Measurements from ENCODE around the gene PCBP4.

PCBP4 gene

DNA sequence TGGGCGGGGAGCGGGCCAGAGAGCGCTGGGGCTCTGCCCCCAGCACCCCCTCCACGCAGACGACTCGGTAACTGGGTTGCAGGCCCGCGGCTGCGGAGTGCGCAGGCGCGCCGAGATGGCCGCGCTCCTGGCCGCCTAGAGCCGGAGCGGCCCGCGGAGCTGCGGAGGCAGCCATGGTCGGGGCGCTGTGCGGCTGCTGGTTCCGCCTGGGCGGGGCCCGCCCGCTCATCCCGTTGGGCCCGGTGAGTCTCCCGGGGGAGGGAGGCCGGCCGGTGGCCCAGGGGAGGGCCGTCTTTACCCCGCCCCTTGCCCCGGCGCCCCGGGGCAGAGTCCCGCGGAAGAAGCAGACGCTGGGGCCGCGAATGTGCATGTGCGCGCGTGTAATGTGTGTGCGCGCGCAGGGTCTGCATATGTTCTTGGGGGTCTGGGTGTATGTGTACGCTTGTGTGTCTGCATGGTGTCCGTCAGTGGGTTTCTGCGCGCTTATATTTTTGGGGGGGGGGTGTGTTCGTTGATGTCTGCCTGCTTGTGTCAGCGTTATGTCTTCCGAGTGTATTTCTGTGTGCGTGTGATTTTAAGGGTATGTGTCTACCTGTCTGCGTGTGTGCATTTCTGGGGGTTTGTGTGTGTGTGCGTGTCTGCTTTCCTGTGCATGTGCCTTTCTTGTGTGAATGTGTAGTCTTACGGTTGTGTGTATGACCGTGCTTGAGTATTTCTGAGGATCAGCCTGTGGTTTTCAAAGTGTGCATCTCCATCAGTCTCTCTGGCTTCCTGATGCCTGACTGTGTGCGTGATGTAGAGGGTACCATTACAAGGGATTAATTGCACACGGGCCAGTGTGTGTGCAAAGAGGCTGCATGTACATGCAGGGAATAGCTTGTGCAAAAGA is 8.0 kb upstream of the PCBP4 start, which contains the start of gene ABHD14A:
Gene ABHD14A (plus strand): TSS at position 102 of the 889 bp plus-strand sequence. CDS start 72 bp downstream, at position 174.
- FAIRE-seq (peak; percentile 86), DNase-seq (ENCODE audit: insufficient read length, low spot score) (peak; percentile 84)

DNA sequence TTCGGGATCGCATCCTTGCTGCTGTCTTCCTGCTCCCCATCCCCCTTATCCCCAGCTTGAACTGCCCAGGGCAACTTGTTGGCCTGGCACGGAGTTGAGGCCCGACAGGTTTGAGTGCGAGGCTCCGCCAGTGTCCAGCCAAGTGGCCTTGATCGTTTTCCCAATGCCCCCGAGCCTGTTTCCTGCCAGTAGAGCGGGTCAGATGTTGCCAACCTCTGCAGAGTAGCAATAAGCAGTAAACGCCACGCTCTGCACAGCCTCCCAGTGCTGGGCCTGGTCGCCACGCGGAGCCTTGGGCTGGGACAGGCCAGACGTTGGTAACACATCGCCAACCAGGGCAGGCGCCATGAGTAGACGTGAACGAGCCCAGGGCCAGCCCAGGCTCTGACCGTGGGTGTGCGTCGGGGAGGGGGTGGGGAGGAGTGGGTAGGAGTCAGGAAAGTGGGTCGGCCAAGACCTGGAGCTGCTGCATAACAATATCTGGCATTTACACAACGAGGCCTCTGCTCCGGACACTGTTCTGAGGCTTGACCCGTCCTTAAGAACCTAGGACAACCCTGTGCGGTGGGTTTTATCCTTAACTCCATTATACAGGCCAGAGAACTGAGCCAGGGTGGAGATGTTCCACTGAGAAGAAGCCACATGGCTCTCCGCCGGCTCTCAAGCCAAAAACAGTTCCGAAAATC is 7.2 kb upstream of the PCBP4 start:
- peak; percentile 21 for FAIRE-seq
- no peak for DNase-seq (ENCODE audit: insufficient read length, low spot score)

DNA sequence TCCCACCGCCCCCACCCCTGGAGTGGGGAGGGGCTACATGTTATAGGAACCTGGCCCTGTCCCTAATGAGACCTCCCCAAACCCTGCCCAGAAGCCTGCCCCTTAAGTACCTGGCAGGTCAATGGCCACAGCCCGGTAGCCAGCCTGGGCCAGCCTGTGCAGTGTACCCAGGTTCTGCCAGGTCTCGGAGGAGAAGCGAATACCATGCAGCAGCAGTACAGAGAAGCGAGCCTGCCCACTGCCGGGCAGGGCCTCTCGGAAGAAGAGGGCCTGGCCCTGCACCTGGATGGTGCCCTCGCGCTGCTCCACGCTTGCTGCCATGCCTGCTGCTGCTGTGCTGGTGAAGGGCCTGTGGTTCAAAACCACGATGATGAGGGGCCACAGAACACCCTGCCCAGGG is 4.1 kb upstream of the PCBP4 start:
- DNase-seq (ENCODE audit: insufficient read length, low spot score) (no peak), FAIRE-seq (no peak)

DNA sequence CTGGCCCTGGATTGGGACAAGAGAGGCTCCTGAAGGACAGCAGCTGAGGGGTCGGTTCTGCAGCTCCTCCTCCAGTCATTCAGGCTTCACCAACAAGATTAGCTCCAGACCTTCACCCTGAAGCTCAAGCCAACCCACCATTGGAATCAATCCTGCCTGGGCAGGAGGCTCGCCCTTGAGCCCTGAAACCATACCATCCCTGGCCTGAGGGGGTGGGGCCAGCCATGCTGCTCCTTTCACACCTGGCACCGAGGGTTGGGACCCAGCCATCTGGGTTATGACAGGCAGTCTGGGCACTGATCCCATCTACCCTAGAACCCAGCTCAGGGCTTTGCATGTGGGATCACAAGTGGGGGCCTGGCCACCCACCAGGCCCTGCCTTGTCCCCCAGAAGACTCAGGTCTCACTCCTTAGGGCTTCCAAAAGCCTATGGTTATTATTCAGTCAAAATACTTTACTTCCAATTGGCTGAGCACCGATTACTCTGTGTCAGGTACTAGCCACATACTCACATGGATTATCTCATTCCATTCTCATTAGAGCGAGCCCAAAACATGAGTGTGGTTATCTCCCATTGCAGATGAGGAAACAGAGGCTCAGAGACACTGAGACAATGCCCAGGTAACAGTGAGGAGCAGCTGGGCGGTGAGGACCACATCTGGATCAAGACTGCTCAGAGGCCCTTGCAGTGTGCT is 3.5 kb upstream of the PCBP4 start:
- no peak for FAIRE-seq

DNA sequence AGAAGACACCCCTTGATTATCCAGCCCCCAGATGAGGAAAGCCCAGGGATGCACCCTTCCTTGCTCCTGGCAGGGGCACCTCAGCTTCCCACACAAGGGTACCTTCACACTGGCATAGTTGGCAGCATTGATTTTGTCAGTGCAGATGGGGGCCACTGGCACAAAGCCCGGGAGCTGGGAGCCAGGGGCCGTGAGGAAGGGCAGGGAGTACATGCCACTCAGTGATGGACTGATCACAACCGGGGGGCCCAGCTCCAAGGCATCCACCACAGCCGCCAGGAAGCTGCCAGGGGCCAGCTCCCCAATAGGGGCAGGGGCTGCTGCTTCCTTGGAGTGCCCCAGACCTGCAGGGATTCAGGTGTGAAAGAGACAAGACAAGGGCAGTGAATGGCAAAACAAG is 2.6 kb upstream of the PCBP4 start:
- FAIRE-seq = no peak
- DNase-seq (ENCODE audit: insufficient read length, low spot score) = no peak

More for the DNA sequence above, 3.5 kb upstream of the PCBP4 start:
- no peak for DNase-seq (ENCODE audit: insufficient read length, low spot score)

DNA sequence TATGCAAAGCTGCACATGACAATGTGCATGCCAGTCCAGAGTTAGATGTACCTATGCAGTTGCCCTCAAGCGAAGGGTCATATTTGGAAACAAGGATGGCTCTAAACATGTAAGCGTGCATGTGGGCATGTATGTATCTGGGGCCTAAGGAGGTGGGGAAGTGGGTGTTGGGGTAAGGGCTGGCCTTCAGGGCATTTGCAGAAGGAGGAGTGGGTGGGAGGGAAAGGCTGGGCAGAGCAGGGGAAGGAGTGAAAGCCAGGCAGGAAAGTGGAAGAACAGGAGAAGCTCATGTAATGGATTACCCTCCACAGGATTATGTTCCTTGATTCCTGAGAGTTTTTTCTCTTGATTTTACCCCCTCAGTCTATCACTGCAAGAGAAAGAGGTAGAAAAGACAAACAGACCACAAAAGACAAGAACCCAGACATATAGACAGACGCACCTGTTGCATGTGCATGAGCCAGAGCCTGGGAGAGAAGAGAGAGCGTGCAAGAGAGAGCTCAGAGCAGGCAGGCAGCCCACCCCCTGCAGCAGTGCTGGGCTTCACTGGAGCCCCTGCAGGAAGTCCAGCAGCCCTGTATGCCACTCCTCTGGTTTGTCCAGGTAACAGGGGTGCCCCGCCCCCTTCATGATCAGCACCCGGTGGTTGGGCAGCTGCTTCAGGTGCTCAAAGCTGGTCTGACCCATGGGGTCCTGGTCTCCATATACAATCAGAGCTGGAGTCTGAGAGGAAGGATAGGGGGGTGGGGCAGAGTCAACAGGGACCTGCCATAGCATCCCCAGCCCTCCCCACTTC is 1.8 kb upstream of the PCBP4 start:
- DNase-seq (ENCODE audit: insufficient read length, low spot score) = no peak
- no peak for FAIRE-seq

DNA sequence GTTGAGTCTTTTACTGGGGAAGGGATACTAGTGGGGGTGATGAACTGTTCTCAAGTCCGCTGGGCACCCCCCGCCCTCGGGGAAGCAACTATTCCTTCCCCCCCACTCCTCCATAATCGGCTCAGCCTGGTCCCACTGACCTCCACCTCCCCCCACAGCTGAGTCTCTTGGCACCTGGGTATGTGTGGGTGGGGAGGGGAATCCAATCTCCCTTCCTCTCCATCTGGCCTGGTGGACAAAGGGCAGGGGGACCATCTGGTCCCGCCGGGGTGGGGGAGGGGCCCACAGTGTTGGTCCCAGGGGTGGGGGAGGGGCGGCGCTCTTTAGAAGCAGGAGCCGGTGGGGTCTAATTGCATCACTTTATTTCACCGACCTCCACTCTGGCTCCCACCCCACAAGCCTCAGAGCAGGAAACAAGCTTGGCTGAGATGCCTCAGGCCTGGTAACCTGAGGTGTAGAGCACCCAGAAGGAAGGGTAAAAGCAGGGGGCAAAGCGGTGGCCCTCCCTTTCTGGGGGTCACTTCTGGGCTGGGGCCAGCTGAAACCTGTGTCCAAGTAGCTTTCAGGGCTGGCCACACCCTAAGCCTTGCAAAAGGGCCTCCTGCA is 1.0 kb upstream of the PCBP4 start:
- no peak for DNase-seq (ENCODE audit: insufficient read length, low spot score)
- FAIRE-seq = peak; percentile 42

DNA sequence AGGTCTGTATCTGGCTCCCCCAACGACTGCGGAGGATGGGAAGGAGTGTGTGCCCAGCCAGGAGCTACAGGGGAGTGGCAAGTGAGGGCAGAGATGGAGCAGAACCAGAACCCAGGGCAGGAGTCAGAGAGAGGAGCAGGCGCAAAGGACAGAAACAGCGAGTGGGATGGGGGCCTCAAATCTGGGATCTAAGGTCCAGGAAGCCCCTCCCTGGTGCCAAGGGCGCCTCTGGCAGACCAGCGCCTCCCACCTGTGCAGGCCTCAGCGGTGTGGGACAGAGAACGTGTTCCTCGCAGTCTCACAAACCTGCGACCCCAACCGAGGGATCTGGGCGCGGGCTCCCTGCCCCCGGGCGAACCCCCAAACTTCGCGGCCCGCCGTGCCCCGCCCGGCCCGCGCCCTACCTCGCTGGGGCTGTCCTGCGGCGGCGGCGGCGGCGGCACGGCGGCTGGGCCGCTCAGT is 301 bp downstream of the PCBP4 start:
- FAIRE-seq (no peak), DNase-seq (ENCODE audit: insufficient read length, low spot score) (no peak)

DNA sequence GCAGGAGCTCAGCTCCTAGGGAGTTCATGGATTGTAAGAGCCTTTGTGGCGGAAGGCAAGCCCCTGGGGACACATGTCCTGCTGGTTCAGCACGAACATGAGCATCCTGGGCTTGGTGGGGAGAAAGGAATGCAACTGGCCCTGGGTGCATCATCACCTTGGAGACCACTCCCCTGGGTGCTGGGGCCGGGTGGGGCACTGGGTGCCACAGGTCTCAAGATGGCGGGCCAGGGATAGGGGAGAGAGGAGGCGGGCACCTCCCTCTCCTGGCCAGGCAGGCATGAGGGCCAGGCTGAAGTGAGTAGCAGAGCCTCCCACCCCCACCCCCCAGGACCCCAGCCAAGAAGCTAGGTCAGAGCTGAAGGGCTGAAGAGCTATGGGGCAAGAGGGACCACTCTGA is 768 bp downstream of the PCBP4 start:
- FAIRE-seq (no peak), DNase-seq (ENCODE audit: insufficient read length, low spot score) (no peak)

DNA sequence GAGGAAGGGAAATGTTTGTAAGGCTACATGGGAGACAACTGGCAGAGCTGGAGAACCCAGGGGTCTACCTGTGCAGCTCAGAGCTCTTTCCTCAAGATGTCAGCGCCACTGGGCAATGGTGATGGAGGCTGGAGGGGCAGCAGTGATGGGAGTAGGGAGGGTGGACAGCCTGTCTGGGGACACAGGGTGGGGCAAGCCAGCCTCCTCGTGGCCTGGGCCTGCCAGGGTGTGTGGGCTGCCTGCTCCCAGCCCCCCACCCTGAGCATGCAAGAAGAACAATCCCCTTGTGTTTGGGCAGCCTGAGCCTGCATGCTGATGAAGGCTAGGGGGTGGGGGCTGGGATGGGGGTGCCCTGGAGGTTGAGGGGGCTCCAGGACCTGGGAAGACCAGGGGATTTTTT is 1.2 kb downstream of the PCBP4 start:
- no peak for DNase-seq (ENCODE audit: insufficient read length, low spot score)
- FAIRE-seq = no peak

DNA sequence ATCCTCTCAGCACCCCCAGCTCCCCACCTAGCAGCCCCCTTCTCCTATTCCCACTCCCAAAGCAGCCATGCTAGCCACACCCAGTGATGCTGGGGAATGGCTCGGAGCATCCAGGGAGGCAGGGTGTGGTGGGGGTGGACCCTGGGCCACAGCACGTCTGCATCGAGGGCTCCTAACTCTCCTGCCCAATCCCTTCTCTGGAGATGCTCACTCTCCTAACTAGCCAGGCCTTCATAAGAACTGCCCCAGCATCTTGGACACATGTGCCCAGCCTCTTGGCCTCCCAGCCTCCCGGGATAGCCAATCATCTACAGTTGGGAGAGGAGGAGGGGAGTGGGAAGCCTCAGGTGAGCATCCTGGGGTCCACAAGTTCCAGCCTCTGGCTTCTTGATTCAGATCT is 2.7 kb downstream of the PCBP4 start:
- DNase-seq (ENCODE audit: insufficient read length, low spot score) (no peak), FAIRE-seq (no peak)

DNA sequence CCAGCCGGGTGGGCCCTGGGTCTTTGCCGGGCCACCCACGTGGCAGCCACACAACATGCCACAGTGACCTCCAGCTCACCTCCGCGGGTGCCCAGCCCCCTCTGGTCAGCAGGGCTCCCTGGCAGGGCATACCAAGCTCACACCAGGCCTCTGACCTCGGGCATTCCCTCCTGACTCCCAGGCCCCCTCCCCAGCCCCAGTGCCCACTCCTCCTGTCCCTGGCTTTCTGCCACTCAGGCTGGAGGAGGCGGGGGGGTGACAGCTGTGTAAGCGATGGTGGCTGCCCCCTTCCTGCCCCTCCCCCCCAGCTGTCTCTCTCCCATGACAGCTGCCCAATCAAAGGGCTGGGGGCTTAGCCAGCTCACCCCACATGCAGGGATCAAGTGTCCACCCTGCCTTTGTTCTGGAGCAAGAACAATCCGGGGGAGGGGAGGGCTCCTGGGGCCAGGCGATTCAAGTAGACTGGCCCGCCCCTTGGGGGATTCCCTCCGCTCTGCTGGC is 3.3 kb downstream of the PCBP4 start:
- DNase-seq (ENCODE audit: insufficient read length, low spot score) = no peak
- FAIRE-seq = no peak

DNA sequence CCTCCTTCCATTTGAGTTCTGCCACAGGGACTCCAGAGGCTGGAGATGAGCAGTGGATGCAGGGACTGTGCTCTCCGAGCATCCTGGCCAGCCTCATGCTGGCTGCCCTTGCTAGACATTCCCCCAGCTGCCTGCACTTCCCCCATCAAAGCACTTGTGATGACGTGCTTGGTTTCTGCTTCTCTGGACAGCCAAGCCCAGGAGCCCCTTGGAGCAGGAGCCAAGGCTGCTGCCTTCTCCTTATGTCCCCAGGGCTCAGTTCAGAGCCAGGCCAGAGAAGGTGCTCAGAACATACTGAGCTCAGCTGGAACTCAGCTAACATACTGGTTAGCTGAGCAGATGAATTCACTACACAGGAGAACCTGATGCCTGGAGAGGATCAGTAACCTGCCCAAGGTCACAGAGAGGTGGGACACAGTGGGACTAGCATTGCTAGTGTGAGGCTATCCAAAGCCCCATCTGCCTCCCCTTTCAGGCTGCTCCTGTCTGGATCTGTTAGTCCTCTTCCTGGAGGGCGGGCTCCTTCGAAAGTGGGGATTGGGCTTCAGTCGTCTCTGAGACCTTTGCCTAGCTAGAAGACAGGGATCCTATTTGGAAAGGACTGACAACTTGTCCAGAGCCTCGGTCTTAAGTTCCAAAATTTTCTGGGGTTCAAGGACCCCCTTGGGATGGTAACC is 4.3 kb downstream of the PCBP4 start:
- FAIRE-seq (no peak), DNase-seq (ENCODE audit: insufficient read length, low spot score) (no peak)

DNA sequence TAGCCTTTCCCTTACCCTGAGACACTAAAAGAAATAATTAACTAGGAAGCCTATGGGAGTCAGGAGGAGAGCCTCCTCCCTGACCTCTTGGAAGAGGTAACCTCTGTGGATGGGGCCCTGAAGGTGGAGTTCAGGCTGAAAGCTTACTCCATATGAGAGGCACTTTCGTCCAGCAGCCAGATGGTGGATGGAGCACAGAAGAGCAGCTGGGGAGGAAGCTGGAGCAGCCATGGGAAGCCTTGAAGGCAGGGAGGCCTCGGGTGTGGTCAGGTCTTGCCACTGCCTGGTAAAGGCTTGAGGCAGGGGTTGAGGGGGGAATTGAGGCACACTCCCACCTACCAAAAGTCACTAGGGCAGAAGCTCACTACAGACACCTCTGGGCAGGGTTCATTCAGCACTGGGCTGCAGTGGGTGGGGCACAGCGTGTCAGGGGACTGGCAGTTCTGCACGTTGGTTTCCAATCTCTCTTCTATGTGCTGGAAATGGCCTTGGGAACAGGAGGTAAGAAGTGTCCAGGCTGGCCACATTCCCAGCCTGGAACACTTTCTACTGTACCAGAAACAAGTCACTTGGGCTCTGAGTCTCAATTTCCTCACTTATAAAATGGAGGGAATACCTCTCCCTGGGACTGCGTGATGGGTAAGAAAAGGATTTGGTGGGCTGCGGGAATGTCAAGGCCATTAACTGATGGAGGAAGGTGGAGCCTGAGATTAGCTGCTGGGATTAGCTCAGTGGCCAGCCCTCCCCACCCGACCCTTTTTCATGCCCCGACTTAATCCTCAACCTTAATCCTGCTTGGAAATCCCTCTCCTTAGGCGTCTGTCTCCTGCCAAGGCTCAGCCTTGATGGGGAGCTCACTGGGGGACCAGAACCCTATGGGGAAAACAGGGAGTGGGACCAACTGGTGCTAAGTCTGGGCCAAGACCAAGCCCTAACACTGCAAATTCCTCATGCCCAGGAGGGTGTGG is 5.4 kb downstream of the PCBP4 start:
- no peak for FAIRE-seq
- no peak for DNase-seq (ENCODE audit: insufficient read length, low spot score)

DNA sequence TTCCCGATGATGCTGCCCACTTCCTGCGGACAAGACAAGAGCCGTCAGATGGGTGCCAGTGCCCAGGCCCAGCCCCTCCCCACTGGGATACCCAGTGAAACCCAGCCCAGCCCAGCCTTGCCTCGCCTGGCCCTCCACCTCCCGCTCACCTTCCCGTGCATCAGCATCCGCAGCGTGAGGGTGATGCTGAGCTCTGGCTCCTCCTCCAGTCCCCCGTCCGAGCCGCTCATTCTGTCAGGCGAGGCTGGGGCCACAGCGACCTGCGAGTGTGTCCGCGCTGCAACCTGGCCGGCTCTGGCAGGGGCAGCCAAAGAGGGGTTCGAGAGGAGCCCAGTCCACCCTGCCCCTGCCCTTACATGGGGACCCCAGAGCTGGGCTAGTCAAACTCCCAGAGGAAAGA is 6.2 kb downstream of the PCBP4 start:
- DNase-seq (ENCODE audit: insufficient read length, low spot score) (no peak), FAIRE-seq (no peak)

DNA sequence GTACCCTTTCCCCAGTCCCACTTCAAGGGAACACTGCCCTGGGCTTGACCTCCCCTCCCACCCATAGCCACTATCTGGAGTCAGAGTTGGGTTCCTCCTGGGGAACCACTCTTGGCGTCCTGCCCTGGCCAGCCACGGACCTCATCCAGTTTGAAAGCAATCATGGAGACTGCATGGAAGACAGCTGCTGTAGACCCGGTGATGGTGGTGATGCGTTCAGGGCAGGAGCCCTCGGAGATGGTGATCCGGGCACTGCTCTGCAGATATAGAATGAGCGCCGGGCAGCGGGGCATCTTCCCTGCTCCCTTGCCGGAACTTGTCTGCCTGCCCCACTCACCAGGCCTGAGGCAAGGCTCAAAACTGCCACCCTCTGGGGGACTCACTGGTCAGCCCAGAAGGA is 6.9 kb downstream of the PCBP4 start:
- DNase-seq (ENCODE audit: insufficient read length, low spot score) (no peak), FAIRE-seq (no peak)

DNA sequence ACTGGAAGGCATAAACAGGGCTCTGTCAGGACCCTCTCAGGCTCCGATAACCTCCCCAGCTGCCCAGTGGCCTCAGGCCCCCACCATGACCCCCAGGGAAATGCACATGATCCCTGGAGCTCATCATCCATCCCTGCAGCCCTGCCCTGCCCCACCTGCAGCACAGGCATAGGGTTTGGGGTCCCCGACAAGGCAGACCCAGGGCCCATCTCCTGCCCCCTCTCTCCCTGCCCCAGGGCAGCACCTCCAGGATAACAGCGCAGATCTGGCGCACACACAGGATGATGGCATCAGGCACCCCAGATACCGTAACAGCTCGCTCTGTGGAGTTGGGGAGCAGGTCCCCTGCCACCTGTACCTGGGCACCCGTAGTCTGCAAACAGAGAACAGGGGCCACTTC is 7.6 kb downstream of the PCBP4 start:
- DNase-seq (ENCODE audit: insufficient read length, low spot score) (no peak), FAIRE-seq (no peak)

Measured in GM19239 (cell line).